Measurements from ENCODE around the gene PSMG4.
A peak's percentile ranks its signal among the peaks of the same experiment; 100 is the strongest.

Gene PSMG4

GRCh38 chr6:3258720-3259490 is at the start of gene PSMG4:
TSS of gene PSMG4 (plus strand) at chr6:3258947. CDS start at chr6:3259023, 76 bp downstream.
- DNase-seq, result peak; percentile 93

DNA sequence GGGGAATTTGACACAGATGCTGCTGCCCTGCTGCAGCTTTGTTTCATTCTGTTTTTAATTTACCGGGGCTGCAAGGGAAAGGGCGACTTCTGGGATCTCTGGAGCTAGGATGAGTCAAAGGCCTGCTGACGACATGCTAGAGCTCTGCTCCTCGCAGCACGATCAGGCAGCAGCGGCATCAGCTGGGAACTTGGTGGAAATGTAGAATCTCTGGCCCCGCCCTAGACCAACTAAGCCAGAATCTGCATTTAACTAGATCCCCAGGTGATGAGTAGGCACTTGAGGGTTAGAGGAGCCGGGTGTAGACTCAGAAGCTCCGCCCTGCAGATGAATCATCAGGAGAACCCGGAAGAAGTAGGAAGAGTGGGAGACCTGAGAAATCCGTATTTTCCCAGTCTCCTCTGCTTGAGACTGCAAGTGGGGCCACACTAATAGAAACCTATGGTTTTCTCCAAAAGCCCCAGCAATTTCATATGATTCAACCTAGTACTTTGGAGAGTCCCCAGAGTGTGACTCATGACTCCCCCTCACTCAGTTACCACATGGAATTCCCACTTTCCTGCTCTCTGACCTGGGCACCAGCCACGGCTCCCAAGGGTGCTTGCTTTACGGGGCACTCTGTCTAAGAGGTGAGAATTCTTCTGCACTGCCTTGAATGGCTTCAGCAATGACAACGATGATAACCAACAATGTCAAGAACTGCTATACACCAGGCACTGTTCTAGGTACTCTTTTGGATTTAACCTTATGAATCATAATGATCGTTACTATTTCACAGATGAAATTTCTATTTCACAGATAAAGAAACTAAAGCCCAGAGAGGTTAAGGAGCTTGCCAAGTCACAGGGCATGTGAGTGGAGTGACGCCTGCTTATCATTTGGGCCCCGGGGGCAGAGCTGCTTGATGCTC is 49.4 kb upstream of the PSMG4 start:
- no peak for DNase-seq

DNA sequence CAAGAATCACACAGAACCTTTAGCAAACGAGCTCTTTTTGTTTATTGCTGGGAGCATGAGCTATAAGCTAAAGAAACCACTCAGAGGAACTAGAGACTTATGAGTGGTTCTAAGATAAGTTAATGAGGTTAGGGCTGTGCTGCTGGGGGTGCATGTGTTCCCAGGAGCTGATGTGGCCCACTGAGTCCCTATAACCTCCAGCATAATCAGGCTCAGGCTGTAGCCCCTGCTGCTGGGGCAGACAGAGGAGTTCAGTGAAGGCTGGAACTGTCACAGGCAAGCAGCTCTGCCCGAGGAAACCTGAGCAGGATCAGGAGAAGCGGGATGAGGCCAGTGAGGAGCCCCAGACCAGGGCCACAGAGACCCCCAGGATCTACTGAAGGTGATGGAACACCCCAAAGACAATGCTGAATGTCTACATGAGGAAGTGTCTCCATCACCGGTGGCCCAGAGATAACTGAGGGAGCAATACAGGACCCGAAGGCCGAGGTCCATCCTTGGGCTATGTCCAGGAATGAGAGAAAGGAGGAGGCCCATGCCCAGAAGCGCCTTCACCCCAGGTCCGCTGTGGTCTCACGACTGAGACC is 48.6 kb upstream of the PSMG4 start:
- no peak for DNase-seq

DNA sequence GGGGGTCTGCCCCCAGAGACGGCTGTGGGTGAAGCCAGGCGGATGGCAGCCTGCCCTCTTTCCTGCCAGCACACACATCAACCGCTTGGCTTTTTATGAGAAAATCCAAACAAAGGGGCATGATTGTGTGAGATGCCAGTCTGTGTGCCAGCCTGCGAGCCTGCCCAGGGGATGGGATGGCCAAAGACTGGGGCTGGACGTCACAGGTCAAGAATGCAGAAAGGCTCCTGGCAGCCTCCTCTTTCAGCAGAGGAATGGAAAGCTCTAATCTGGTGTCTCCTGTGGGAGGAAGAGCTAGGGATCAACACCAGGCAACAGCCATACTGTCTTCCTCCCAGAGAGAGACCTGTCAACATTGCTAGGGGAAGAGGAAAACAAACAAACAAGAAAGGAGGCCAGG is 47.1 kb upstream of the PSMG4 start:
- no peak for DNase-seq

GRCh38 chr6:3212261-3212660 is 46.5 kb upstream of the PSMG4 start:
- no peak for DNase-seq

GRCh38 chr6:3213334-3213695 is 45.4 kb upstream of the PSMG4 start:
- DNase-seq, result no peak

DNA sequence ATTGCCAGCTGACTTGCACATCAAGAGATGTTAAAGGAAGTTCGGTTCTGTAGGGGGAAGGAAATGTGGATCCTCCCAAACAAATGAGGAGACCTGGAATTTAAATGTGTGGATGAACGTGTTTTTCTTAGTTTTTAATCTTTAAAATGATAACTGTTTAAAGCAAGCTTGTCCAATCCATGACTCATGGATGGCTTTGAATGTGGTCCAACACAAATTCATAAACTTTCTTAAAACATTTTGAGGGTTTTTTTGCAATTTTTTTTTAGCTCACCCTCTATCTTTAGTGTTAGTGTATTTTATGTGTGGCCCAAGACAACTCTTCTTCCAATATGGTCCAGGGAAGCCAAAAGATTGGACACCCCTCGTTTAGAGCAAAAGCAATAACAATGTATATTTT is 43.8 kb upstream of the PSMG4 start:
- no peak for DNase-seq

DNA sequence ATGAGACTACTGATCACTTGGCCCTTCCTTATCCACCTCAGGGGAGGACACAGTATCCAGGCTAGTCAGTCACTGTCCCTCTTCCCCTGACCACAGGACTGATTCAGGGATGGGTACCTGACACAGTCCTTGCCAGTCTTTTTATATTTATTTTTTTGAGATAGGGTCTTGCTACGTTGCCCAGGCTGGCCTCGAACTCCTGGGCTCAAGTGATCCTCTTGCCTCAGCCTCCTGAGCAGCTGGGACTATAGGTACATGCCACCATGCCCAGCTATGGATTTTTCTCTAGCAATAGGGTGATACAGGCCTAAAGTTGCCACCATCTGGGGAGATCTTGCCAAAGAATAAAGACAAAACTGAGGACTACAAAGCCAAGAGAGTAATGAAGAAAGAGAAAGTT is 41.5 kb upstream of the PSMG4 start:
- no peak for DNase-seq

DNA sequence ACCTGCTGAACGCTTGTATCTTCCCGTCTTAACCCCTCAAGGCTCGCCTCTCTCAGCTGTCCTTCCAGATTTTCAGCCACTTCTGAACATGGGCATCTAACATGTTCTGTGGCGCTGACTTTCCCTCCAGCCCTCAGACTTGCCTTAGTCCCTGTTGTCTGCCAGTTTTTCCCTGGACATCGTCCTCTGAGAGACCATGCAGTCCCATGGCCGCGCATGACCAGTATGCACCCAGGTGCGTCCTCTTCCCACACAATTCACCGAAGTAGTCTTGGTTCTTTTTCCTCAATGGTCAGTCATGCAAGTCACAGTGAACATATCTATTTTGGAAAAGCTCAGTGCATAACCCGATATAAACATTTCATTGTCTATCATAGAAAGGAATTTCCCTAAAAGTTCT is 40.5 kb upstream of the PSMG4 start:
- no peak for DNase-seq

GRCh38 chr6:3220366-3220765 is 38.4 kb upstream of the PSMG4 start:
- no peak for DNase-seq

GRCh38 chr6:3221578-3221977 is 37.2 kb upstream of the PSMG4 start:
- DNase-seq, result no peak

- no peak for DNase-seq
Observed at GRCh38 chr6:3222506-3223038, 36.2 kb upstream of the PSMG4 start.

DNA sequence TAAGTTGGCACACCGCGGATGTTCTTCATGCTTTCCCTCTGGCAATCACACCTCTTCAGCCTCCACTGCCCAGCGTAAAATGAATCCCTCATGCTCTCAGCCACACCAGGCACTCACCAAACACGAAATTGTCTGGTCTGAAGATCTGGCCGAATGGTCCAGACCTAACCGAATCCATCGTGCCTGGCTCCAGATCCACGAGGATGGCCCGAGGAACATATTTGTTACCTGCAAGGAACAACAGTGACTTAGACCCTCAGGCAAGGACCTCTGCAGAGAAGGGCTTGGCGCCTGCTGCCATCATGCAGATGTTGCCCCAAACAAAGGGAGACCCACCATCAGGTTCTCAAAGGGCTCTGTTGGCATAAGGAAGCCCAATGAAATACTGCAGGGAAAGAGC is 32.7 kb upstream of the PSMG4 start:
- no peak for DNase-seq

- DNase-seq, result no peak
Observed at GRCh38 chr6:3226481-3227362, 32.0 kb upstream of the PSMG4 start.

DNA sequence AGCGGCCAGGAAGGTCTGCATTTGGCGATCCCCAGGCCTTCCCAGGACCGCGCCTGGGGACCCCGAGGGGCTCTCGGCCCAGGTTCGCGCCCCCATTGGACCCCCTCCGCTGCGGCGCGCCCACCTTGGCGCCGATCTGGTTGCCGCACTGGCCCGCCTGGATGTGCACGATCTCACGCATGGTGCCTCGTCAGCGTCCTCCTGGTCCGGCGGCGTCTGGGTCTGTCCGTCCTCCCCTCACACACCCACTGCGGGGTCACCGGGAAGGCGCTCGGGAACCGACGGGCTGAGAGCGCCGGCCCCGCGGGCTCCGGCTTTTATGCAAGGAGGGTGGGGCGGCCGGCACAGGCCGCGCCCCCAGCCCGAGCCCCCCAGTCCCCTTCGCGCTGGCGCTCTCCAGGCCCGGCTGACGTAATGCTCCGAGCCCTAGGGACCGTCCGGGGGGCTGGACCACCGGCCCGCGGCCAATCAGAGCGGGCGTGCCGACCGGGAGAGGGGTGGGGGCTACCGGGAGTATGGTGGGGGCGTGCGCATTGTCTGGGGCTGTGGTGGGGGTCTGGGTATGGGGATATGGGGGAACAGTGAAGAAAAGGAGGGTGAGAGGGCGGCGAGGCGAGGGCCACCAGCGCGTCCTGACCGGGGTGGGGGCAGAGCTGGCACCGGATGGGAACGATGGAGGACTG is 31.2 kb upstream of the PSMG4 start, which contains the start of gene TUBB2B:
Gene TUBB2B (minus strand): TSS at position 291 of the 683 bp plus-strand sequence. CDS start 110 bp downstream, at position 181.
- no peak for DNase-seq

DNA sequence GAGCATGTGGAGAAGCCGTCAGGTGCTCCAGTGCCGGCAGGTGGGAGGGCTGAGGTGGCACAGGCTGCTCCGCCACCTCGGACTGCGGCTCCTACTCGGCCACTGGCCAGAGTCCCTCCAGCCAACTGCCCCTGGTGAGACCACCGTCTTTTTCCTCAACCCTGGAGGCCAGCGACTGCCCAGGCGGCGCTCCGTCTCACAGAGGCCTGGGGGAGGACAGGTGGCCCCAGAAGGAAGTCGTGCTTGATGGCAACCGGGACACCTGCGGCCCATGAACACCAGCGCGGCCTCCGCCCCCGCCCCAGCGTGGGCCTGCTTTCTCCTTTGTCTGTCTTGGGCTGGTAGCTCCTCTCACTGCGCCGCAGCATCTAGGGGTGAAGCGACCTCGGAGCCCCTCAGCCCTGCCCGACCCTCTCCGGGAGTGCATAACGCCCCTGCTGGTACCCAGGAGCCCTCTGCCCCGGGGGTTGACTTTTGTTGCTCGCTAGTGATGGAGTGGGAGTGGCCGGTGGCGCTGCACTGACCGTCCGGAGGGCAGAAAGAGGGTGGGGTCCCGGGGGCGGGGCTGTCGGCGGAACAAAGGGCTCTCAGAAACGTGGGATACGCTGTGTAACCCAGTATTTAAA is 30.6 kb upstream of the PSMG4 start:
- no peak for DNase-seq

DNA sequence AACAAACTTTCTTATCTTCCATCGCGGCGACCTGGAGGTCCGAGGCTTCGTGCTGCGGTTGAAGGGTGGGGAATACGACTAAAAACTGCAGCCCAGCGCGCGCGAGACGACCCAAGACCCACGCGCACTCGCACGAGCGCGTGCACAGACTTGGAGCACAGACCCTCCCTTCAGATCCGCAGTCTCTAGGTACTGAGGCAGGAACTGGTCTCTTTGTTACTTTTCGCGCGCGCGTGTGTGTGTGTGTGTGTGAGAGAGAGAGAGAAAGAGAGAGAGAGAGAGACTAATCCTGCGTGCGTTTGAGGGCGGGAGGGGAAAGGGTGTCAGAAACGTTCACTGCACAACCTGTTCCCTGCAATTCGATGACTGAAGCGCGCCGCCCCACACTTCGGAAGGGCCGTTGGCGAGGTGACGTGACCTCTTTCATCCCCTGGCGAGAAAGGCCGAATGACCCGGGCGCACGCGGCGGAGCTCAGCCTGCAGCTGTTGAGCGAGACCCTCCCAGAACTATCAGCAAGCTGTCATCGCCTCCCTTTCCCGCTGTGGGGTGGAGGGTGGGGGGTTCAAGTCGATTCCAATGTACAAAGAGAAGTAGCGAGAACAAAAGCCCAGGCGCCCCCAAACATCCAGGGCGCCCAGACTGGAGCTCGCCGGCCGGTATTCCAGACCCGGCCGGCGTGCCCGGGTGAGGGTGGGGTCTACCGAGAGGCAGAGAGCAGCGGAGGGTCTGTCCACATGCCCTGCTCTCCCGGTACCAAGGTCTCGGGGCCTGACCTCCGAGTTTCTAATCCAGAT is 29.8 kb upstream of the PSMG4 start:
- peak; percentile 54 for DNase-seq

DNA sequence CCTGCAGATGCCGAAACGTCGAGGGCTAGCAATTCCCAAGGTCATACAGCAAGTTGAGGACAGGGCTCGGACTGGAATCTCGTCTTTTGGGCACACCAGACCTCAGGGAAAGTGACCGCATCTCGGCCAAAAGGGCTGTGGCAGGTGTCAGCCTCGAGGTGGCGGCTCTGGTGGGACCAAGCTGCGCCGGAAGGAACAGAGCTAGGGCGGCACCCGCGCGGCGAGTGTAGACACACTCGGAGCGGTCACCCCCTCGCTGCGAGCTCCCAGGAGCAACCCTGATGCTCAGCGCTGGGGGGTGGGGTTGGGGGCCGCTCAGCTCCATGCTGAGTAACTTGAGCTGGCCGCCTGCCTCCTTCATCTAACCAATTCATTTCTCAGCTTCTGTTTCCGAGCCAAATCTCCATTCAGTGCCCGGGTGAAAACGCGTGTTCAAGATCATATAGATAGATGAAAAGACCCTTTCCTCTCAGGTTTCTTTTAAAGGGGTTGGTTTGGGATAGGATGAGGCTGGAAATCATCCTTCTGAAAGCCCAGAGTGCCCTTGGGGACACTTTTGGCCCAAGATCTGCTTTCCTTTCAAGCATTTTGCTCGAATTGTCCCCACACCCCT is 29.1 kb upstream of the PSMG4 start:
- DNase-seq, result no peak

DNA sequence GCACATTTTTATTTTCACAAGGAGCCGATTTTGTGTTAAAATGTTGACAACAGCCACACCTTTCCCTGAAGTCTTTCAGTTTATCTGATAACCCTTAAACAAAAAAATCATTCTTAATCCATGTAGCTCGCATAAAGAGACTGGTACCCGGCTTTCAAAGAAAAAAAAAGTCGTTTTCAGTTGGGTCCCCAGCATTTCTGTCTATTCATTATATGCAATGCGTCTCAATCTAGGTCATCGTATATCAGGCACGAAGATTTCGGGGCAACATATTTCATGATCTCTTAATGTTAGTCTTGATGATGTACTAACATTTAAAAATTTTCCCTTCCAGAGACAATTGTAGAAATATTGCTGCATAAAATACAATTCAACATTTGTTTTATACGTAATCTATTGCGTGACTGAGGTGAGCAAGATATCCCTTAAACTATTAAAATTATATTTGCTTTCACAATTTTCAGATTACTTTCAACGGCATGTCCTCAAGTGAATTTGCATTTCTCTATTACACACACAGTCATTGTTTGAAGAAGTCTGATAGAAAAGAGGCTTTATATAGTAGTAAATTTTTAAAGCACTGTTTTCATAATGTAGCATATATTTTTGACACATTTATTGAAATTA is 28.4 kb upstream of the PSMG4 start:
- DNase-seq, result no peak

GRCh38 chr6:3230900-3231246 is 27.9 kb upstream of the PSMG4 start:
- no peak for DNase-seq

Measured in CD4-positive, alpha-beta T cell treated with Interleukin-21 for 1 hour (primary cell).